ENCODE data around the gene NOTO. TPM values are rescaled to one million over a fixed set of nuclear protein-coding genes. Genes with fewer than 3 reads are reported as not detected.

Gene NOTO
- polyA plus RNA-seq, 1 donor from 2014 or later: not detected

DNA sequence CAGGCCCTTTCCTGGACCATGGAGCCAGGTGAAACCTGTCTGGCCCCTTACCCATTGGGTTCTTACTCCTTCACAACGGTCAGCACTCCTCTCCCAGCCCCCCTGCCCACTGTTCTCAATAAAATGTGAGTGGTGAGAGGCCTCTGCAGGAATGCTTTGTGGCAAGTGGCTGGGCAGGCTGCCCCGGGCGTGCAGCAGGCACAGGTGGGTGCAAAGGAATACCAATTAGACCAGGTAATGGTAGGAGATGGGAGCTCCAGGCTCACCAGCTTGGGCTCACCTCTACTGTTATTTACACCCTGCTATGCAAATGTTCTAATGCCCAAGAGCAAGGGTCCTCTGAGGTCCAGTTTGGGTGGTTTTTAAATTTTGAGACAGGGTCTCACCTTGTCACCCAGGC is 24.7 kb downstream of the NOTO start:
- H2AFZ ChIP-seq (ENCODE audit: low read depth, low read length): no peak overlapping the region
- no peak overlapping the region for H3K9ac ChIP-seq (ENCODE audit: low read length)
- no peaks in the 10 kb centered on the region for H4K20me1 ChIP-seq (ENCODE audit: insufficient read depth)
- H3K9me2 ChIP-seq (ENCODE audit: insufficient read depth, low read length): no peaks in the 10 kb centered on the region
- no peaks in the 10 kb centered on the region for H3K79me2 ChIP-seq (replicated peaks; ENCODE audit: insufficient read depth, low read length)
- H3K27me3 ChIP-seq (ENCODE audit: insufficient read depth, low read depth, low read length): no peaks in the 10 kb centered on the region
- H3K36me3 ChIP-seq (ENCODE audit: insufficient read depth, low read length): no peaks in the 10 kb centered on the region
- no peaks in the 10 kb centered on the region for H3K9me3 ChIP-seq (ENCODE audit: low read length)
- H3K4me3 ChIP-seq (ENCODE audit: low read length): no peak overlapping the region
- no peak overlapping the region for H3K27ac ChIP-seq (ENCODE audit: low read length)
- TF ChIP-seq, protein P1, sequence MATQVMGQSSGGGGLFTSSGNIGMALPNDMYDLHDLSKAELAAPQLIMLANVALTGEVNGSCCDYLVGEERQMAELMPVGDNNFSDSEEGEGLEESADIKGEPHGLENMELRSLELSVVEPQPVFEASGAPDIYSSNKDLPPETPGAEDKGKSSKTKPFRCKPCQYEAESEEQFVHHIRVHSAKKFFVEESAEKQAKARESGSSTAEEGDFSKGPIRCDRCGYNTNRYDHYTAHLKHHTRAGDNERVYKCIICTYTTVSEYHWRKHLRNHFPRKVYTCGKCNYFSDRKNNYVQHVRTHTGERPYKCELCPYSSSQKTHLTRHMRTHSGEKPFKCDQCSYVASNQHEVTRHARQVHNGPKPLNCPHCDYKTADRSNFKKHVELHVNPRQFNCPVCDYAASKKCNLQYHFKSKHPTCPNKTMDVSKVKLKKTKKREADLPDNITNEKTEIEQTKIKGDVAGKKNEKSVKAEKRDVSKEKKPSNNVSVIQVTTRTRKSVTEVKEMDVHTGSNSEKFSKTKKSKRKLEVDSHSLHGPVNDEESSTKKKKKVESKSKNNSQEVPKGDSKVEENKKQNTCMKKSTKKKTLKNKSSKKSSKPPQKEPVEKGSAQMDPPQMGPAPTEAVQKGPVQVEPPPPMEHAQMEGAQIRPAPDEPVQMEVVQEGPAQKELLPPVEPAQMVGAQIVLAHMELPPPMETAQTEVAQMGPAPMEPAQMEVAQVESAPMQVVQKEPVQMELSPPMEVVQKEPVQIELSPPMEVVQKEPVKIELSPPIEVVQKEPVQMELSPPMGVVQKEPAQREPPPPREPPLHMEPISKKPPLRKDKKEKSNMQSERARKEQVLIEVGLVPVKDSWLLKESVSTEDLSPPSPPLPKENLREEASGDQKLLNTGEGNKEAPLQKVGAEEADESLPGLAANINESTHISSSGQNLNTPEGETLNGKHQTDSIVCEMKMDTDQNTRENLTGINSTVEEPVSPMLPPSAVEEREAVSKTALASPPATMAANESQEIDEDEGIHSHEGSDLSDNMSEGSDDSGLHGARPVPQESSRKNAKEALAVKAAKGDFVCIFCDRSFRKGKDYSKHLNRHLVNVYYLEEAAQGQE (IDR thresholded peaks at IDR 0.05; ENCODE audit: borderline replicate concordance): no peak
- TF ChIP-seq TAF1 (IDR thresholded peaks at IDR 0.05; ENCODE audit: low read depth) (no peak), RAD21 (conservative IDR thresholded peaks at IDR 0.05) (no peak), POLR2AphosphoS5 (IDR thresholded peaks at IDR 0.05) (no peak), EP300 (conservative IDR thresholded peaks at IDR 0.05; ENCODE audit: poor library complexity, severe bottlenecking) (no peak), MXI1 (conservative IDR thresholded peaks at IDR 0.05; ENCODE audit: poor library complexity, severe bottlenecking) (no peak), SMC3 (conservative IDR thresholded peaks at IDR 0.05; ENCODE audit: poor library complexity) (no peak), EZH2 (IDR thresholded peaks at IDR 0.05; ENCODE audit: borderline replicate concordance, insufficient read depth, low read length, poor library complexity, severe bottlenecking) (no peak)
- TF ChIP-seq, protein P2, sequence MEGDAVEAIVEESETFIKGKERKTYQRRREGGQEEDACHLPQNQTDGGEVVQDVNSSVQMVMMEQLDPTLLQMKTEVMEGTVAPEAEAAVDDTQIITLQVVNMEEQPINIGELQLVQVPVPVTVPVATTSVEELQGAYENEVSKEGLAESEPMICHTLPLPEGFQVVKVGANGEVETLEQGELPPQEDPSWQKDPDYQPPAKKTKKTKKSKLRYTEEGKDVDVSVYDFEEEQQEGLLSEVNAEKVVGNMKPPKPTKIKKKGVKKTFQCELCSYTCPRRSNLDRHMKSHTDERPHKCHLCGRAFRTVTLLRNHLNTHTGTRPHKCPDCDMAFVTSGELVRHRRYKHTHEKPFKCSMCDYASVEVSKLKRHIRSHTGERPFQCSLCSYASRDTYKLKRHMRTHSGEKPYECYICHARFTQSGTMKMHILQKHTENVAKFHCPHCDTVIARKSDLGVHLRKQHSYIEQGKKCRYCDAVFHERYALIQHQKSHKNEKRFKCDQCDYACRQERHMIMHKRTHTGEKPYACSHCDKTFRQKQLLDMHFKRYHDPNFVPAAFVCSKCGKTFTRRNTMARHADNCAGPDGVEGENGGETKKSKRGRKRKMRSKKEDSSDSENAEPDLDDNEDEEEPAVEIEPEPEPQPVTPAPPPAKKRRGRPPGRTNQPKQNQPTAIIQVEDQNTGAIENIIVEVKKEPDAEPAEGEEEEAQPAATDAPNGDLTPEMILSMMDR (IDR thresholded peaks at IDR 0.05; ENCODE audit: poor library complexity, severe bottlenecking): no peak
- H3F3A ChIP-seq (ENCODE audit: insufficient read depth, low read length, poor library complexity, severe bottlenecking): no peaks in the 10 kb centered on the region
- no peak overlapping the region for H3K4me2 ChIP-seq (ENCODE audit: low read length)

DNA sequence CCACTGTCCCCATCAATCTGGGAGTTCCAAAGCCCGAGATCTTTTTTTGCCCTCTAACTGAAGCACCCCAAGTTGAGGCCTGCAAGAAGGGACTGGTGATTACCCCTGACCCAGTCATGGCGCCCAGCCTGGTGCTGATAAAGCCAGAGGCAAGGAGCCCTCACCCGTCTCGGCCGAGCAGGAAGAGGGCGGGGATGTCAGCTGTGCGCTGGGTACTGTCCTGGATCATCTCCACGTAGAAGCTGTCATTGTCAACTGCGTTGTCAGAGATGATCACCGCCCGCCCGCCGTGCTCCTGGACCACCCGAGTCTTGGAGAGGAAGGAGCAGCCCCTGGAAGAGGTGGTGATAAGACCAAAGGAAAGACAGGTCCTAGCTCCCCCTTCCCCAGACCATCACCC is 26.3 kb downstream of the NOTO start:
- Histone ChIP-seq H3K9me2 (ENCODE audit: insufficient read depth, low read length) (no peaks in the 10 kb centered on the region), H3K27ac (ENCODE audit: low read length) (no peak overlapping the region), H3K9me3 (ENCODE audit: low read length) (no peaks in the 10 kb centered on the region), H4K20me1 (ENCODE audit: insufficient read depth) (no peaks in the 10 kb centered on the region), H2AFZ (ENCODE audit: low read depth, low read length) (no peak overlapping the region), H3K27me3 (ENCODE audit: insufficient read depth, low read depth, low read length) (no peaks in the 10 kb centered on the region), H3F3A (ENCODE audit: insufficient read depth, low read length, poor library complexity, severe bottlenecking) (peaks cover under 1% of the 10 kb centered on the region), H3K9ac (ENCODE audit: low read length) (no peak overlapping the region), H3K4me2 (ENCODE audit: low read length) (no peak overlapping the region), H3K4me3 (ENCODE audit: low read length) (no peak overlapping the region), H3K36me3 (ENCODE audit: insufficient read depth, low read length) (no peaks in the 10 kb centered on the region), H3K79me2 (replicated peaks; ENCODE audit: insufficient read depth, low read length) (no peaks in the 10 kb centered on the region)
- TF ChIP-seq TAF1 (IDR thresholded peaks at IDR 0.05; ENCODE audit: low read depth) (no peak), MXI1 (conservative IDR thresholded peaks at IDR 0.05; ENCODE audit: poor library complexity, severe bottlenecking) (no peak), RAD21 (conservative IDR thresholded peaks at IDR 0.05) (no peak), EZH2 (IDR thresholded peaks at IDR 0.05; ENCODE audit: borderline replicate concordance, insufficient read depth, low read length, poor library complexity, severe bottlenecking) (no peak), SMC3 (conservative IDR thresholded peaks at IDR 0.05; ENCODE audit: poor library complexity) (no peak), EP300 (conservative IDR thresholded peaks at IDR 0.05; ENCODE audit: poor library complexity, severe bottlenecking) (no peak), POLR2AphosphoS5 (IDR thresholded peaks at IDR 0.05) (no peak)
- TF ChIP-seq, protein P2 (IDR thresholded peaks at IDR 0.05; ENCODE audit: poor library complexity, severe bottlenecking): no peak
- TF ChIP-seq, protein P1 (IDR thresholded peaks at IDR 0.05; ENCODE audit: borderline replicate concordance): no peak
